Activated CD4-positive, alpha-beta T cell treated with anti-CD3 and anti-CD28 coated beads, Interleukin-2, amount 50 U/mL, for 4 hours (primary cell): Measurements from ENCODE around the gene FBLN2.
A peak's percentile ranks its signal among the peaks of the same experiment; 100 is the strongest.

Experiments used
- DNase-seq, 2 experiments: peaks; one replicate each; pipeline ENCODE4 v3.0.0-alpha.2; 2020

The FBLN2 gene

DNA sequence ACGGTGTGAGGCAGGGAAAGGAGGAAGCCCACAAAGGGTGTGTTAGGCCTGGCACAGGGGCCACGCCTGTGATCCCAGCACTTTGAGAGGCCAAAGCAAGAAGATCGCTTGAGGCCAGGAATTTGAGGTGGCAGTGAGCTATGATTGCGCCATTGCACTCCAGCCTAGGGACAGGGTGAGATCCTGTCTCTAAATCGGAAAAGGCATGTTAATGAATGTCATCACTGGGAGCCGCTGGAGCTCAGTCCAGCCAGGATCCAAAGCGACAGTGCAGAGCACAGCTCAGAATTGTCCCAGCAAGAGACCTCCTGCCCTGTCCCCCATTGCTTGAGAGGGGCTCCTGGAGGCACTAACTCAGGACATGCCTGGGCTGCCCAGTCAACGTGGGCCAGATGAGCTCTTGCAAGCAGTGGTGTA lies 15.0 kb upstream of the FBLN2 start:
- no peak for DNase-seq

DNA sequence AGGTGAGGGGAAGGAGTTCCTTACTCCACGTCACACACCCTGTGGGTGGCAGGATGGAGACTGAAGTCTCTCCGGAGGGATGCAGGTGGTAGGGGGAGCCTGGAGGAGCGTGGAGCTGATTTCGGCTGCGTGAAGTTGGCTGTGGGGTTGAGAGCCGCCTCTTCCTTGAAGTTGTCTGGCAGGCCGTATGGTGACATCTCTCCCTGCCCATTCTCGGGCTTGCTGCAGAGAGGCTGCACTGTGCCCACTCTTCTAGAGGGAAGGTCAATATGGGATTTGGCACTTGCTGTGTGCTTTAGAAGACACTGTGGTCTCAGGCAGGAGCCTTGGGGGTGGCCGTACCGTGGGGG lies 13.4 kb upstream of the FBLN2 start:
- DNase-seq: no peak

DNA sequence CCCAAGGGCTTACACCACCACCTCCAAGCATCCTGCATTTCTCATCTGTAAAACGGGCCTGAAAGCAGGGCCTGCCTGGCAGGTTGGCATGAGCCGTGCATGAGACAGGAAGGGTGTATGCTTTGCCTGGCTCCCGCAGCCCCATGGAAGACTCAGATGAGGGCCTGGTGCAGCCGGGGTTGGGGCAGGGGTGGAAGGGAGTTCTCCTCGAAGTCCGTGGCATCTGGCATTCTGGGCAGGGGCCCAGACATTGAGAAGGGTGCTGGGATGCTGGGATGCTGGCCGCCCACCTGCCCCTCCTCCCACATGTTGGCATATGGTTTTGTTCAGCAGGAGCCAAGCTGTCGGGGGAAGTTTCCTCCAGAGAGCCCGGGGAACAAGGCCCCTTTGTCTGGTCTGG lies 13.0 kb upstream of the FBLN2 start:
- DNase-seq: no peak

DNA sequence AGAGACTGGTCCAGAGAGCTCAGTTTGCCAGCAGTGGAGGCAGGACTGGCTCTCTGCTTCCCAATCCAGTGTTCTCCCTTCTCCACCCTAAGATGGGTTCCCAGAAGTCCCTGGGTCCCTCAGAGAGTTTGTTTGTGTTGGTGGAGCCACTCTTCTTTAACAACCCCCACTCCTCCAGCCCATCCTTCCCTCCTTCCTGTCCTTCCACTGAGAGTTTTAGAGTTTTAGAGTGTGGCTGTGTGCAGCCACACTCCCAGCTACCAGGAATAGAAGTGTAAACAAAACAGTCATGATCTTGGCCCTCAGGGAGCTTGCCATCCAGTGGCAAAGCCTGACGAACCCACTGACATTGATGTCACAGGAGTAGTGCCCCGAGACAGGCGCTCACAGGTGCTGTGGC lies 12.5 kb upstream of the FBLN2 start:
- no peak for DNase-seq

DNA sequence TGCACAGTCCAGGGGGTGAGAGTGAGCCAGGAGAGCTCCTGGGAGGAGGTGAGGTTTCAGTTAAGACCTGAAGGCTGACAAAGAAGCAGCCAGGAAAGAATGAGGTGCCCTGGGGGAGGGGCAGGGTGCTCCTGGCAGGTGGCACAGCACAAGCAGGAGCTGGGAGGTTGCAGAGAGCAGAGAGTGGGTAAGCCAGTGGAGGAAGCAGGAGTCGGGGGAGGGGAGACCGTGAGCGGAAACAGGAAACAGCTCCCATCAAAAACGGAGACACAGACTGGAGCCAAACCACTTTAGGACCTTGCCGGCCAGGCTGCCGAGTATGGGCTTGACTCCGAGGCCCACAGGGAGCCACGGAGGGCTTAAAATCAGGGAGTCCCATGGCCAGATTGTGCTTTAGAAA lies 12.1 kb upstream of the FBLN2 start:
- no peak for DNase-seq

DNA sequence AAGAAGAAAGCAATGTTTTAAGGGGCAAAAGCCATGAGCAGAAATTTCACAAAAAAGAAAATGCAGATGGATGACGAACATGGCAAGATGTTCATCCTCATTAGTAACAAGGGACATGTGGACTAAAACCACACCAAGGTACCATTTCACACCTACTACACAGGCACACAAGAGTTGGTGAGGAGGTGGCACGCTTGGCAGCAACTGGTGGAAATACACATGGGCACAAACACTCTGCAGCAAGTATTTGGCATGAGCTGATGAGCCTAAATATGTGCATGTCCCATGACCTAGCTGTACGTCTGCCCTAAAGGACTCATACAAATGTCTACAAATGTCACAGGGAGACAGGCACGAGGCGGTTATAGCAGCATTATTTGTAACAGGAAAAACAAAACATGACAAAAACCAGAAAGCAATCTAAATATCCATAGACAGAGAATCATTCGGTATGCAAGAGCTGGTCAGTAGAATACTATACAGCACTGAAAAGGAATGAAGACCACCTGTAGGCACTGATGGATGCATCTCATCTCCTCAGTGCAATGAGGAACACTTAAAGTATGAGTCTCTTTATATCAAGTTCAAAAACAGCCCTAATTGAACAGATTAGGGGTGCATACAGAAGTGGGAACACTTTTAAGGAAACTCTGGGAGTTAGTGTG lies 11.5 kb upstream of the FBLN2 start:
- DNase-seq: no peak

DNA sequence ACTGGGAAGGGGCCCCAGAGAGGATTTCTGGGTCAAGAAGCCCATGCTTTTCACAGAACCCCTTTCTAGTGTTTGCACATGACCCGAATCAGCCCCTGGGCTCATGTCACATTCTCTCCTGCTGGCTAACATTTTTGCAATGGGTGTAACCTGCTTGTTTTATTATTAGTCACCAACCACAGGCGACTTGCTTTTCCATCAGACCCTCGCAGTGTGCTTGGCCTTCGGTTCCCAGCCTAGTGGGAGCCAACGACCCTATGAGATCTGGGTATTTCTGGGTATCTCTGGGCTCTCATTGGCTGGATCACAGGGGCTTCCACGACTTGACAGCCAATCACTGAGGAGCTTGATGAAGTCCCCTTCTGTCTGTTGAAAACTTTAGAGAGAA lies 11.0 kb upstream of the FBLN2 start:
- no peak for DNase-seq

DNA sequence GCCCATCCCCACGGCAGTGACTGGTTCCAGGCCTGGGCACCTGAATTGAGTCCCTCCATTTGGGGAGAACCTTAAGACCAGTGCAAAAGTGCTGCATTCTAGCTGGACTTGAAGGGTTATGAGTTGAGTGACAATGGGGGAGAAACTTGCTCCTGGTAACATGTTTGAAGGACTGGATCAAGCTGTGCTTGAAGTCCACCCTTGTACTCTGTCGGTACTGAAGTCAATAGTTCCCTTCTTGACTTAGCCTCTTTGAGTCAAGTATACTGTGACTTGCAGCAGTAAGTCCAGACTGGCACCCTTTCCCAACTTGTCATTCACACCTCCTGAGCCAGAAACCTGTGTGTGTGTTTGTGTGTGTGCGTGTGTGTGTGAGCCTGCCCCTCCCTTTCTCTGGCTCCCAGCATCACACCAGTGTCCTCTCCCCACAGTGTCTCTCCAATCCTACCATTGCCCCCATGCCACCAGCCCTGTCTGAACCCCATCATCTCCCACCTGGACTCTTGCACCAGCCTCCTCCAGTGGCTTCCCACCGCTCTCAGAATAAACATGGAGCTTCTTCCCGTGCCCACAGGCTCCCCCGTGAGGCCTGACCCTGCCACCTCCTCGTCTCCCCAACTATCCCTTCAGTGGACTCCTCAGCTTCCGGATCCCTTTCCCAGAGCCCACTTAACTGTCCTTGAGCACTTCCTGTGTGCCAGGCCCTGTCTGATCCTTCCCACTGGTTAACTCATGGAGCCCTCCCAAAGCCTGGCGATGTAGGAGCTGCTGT lies 10.2 kb upstream of the FBLN2 start:
- DNase-seq: no peak

DNA sequence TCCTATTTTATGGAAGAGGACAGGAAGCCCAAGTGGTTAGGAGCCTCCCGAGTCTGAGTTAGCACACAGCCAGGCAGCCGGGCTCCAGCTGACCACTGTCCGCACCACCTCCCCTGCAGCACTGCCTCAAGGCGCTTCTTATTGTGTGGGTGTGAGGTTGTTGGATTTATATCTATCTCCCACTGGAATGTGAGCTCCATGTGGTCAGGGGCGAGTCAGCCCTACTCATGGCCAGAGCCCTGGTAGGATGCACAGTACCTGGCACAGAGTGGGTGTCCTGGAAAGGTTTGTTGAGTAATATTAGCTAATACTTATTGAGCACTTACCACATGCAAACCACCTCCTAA lies 9.7 kb upstream of the FBLN2 start:
- no peak for DNase-seq

DNA sequence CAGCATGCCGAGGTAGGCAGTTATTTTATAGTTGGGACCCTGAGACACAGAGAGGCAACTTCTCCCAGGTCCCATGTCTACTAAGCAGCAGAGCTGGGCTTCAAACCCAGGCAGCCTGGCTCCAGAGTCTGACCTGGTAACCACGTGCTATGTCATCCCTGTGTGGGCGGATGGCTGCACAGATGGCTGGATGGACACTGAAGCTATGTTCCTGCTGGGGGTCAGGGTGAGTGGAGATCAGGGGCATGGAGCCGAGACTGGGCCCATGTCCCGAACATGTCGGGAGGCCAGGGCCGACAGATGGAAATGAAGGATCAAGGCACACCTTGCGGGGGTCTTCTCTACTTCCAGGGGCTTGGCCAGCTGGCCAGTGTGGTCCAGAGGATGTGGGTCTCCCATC lies 9.3 kb upstream of the FBLN2 start:
- no peak for DNase-seq

DNA sequence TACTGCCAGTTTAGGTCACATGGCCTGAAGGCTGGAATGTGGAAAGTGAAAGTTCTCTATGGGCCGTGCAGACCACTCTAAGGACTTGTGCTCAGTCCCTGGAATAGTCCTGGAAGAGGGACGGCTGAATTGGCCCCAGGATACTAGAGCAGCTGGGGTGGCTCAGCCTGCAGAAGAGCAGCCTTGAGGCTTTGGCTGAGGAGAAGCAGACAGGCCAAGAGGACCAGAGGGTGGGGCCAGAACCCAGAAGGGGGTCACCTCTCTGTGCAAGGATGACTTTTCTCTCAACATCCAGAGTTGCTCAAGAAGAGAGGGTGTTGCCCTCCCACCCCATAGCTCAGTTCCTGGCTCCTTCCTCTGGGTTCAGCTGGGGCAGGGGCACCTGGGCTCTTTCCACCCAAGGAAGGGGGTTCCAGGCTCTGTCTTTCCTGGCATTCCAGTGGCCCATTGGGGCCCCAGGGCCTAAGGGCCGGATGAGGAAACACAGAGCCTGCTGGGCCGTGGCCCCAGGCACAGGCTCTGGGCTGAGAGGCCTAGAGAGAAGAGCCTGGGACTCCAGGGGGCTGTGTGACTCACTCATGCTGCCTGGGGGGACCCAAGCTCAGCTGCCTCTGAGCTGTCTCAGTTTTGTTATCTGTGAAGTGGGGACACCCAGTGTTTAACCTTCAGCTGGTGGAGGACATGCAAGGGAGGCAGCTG lies 8.5 kb upstream of the FBLN2 start:
- no peak for DNase-seq

DNA sequence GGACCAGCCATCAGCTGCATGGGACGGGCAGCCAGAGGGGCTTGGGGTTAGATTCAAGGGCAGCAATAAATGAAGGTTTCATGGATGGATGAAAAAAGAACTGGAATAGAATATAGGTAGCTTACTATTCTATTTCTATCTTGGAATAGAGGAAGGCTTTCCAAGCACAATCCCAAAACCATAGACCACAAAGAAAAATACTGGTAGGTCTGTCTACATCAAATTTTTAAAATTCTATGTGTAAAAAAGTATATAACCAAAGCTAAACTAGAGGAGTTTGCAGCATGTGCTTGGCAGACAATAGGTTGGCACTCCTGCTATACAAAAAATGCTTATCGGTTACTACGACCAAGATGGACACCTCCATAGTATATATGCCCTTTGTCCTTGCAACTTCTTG lies 7.2 kb upstream of the FBLN2 start:
- DNase-seq: no peak

DNA sequence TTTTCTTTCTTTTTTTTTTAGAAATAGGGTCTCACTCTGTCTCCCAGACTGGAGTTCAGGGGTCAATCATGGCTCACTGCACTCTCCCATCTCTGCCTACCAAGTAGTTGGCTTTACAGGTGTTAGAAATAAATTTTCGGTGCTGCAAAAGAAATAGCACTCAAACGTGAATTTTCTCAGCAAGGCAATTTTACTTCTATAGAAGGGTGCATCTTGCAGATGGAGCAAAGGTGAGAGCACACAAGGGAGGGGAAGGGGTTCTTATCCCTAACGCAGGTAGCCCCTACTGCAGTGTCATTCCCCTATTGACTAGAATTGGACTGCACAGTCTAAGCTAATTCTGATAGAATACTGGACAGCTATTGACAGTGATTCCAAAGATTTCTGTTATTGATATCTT lies 6.8 kb upstream of the FBLN2 start:
- no peak for DNase-seq

DNA sequence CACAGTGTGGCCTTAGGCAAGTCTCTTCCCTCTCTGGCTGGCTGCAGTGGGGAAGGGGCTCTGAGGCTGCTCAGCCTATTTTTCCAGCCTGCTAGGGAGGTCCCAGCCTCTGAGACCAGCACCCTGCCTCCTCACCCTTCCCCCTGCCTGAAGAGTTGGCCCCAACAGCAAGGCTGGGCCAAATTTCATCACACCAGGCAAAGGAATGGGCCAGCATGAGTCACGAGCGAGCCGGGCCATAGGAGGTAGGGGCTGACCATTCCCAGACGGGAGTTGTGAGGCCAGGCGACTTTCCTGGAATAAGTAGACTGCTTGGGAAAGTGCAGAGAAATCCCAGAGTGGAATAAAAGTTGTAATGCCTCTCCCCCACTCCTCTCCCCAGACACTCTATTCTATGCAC lies 5.7 kb upstream of the FBLN2 start:
- DNase-seq: no peak

DNA sequence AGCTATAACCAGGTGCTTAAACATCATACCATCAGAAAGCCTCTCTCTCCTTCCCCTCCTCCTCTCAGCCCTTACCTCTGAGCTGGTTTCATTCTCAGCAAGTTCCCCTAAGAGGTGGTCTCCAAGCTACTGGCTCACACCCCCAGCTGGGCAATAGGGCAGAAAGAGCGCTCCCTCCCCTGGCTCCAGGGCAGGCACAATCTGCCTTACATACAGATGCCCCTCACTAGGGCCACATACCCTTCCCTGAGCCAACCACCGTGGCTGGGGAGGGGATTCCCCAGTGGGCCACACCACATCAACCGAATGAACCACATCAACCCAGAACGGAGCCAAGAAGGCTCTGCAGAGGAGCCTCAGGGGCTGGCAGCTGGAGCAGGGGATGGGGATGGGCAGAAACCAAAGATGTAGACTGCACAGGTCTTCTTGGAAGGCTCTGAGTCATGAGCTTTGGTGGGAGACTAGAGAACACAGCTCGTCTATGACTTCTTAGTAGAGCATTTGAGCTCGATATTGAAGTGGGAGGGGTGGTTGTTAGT lies 4.6 kb upstream of the FBLN2 start:
- DNase-seq: peak; percentile 43

DNA sequence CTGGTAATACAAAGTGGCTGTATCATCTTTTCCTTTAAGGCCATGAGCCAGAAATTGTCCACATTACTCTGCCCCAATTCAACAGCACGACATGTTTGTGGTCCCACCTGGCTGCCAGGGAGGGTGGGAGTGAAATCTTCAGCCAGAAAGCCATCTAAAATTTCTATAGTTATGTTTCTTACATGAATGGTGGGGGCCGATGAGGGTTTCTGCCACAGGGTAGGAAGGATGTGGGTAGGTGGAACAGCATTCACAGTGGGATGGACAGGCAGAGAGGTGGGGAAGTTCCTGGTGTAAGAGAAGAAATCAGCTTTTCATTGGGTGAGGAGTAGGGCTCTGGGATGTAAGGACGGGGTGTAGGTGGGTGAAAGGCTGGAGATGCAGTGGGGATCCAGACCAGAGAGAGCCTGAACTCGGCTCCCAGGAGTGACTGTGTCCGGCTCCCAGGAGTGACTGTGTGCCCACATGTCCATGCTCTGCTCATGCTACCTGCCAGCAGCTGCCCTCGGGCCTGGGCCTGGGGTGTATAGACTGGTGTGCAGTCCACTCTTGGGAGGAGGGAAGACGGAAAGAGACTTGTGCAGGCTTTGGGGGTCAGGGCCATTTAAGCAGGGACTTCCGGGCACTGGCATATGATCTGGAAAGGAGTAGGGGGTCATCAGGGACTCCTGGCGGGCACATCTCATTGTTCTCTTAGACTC lies 3.8 kb upstream of the FBLN2 start:
- no peak for DNase-seq

DNA sequence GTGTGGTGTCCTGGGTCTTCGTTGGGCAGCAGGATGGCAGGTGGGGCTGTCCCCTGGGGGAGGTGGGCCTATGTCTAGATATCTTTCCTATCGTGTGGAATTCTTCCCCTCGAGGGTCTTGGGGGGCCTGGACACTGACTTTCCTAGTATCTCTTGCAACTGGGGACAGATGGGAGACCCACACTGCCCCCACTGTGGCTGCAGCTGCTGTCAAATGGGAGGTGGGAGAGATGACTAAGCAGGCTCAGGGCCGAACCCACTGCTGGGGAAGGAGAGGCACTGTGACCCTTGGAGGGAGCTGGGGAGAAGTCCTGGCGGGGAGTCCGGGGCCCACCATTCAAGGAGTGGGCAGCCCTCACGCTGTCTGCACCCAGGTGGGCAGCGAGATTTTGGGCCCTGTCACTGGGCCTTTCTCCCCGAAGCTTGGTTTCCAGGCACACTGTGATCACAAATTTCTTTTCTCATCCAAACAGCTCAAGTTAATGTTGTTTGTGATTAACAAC lies 2.9 kb upstream of the FBLN2 start:
- no peak for DNase-seq

DNA sequence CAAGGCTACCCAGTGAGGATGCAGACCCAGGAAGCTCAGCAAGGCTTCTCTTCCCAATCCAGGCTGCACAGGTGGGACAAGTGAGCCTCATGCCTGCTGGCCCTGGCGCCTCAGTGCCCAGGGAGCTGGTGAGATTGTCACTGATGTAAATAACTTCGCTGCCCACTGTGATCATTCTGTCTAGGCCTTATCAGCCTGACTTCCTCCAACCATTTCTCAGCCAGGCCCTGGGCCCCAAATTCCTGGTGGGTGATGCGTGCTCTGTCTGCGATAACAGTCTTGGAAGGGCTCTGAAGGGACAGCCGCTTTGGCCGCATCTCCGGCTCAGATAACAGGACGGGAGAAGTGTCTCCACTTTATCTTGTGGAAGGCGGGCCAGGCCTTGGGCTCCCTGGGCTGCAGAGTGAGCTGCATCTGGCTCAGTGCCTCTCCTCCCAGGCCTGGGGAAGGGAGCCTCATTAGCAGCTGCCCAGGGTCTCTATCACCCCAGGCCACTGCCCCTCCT lies 2.2 kb upstream of the FBLN2 start:
- DNase-seq: no peak

DNA sequence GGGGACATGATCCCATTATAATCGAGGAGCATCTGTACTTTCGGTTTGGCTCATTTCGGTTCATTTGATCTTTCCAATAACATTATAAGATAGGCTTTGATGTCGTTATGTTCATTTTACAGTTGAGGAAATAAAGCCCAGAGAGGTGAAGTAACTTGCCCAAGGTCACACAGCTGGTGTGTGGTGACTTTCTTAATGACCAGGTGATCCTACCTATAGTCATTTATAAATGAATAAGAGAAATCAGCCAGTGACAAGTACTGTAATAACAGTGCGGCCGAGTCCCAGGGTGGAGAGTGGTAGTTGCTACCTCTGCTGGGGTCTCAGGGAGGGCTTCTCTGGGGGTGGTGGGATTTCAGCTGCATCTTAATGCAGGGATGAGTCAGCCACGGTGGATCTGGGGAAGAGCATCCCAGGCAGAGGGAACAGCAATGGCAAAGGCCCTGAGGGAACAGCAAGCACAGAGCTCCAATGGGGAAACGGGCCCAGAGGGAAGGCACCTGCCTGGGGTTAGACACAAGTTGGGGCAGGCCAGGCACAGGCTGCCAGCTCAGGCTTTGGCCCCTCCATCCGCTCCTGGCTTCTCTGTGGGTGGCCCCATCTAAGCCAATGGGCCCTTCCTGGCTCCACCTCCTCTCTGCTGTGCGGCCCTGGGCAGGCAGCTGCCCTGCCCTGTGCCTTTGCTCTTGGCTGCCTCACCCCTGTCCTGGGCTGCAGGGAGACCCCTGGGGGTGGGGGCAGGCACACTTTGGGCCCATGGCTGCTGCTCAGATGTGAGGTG lies 1.1 kb upstream of the FBLN2 start:
- no peak for DNase-seq

DNA sequence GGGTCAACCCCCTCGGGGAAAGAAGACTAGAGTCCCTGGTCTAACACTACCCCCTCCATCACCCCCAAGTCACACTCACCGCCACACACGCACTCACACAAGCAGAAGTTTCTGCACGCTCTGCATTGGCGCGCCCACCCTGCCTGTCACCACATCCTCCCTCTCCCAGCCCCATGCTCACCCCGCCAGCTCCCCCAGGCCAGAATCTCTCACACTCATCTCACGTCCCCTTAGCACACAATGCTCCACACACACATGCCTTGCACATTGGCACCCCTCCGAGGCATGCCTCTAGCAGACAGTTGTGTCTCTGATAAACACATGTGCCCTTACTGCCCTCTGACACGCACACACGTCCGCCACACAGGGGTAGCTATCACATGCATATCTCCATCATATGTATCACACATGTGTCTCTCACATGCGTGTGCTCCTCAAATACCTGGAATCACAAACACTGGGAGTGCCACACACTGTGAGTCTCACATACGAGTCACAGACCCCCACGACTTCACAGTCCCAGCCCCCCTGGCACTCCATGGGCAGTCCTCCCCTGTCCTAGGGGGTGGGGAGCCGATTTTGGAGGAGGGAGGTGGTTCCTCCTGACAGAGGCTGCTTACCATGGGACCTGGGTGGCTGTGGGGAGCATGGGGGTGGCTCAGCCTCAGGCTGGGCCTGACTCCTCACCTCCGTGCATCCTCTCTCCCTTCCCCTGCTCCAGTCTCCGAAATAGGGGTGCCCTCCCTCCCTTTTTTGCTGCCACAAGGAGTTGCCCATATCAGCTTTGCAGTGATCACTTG lies 898 bp downstream of the FBLN2 start:
- DNase-seq: no peak

DNA sequence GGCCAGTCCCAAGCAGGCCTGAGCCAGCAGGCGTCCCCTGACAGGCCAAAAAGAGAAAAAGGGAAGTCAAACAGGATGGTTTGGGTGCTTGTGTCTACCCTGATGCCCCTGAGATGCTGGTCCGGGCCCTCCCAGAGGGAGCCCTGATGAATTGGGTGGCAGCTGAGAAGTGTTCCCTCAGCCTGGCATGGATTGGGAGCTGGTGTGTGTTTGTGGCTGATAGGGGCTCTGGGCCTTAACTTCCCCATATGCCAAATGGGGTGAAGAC lies 1.4 kb downstream of the FBLN2 start:
- no peak for DNase-seq
